SK-N-SH (cell line): ENCODE data around the gene PDE8A. TPM values are rescaled to one million over a fixed set of nuclear protein-coding genes. Genes with fewer than 3 reads are reported as not detected.

Experiments
- CTCF ChIA-PET: fragments of 300-600, 350-600 bp; formaldehyde crosslinking; extraction: SDS; loops from one replicate; lab custom pipeline; 2021; lab: Yijun Ruan, JAX
- POLR2A ChIA-PET: fragments of 350-600 bp; sonication (Branson Sonifier 250); formaldehyde crosslinking; extraction: SDS; loops from one replicate; lab custom pipeline; 2020; ENCODE audit warnings: antibody characterized with exemption, inconsistent platforms; lab: Yijun Ruan, JAX
- DNase-seq: peaks from one replicate; pipeline ENCODE4 v3.0.0; 2012
- H2AFZ ChIP-seq: fragments of 200-600 bp; sonication (generic); 2 replicates; pipeline ENCODE4 v1.8.1; 2016; ENCODE audit warnings: antibody characterized with exemption, mild to moderate bottlenecking, low read depth
- H3F3A ChIP-seq: fragments of 200-600 bp; sonication (generic); replicated peaks from 2 replicates; pipeline ENCODE3; 2016; ENCODE audit warnings: antibody characterized with exemption, mild to moderate bottlenecking; ENCODE audit not compliant: insufficient read depth
- H3K27ac ChIP-seq, 2 experiments: fragments of 200-500 bp in 1 of 2; fragments of 200-600 bp in 1 of 2; sonication (Bioruptor generic) in 1 of 2; sonication (generic), shearing (Covaris generic) in 1 of 2; 2 replicates each; pipeline versions ENCODE4 v1.5.1 to v1.6.1; 2014 to 2016; ENCODE audit warnings: low read depth in 2 of 2, inconsistent platforms in 1 of 2, low read length in 1 of 2, mild to moderate bottlenecking in 1 of 2, mixed read lengths in 1 of 2
- H3K27me3 ChIP-seq: fragments of 200-600 bp; sonication (generic), shearing (Covaris generic); 2 replicates; pipeline ENCODE4 v1.6.1; 2016; ENCODE audit warnings: mixed run types; ENCODE audit not compliant: insufficient read depth
- H3K36me3 ChIP-seq, 2 experiments: fragments of 200-500 bp in 1 of 2; fragments of 200-600 bp in 1 of 2; sonication (Bioruptor generic) in 1 of 2; sonication (generic) in 1 of 2; replicated peaks in 1 of 2; 2 replicates each; pipeline versions ENCODE3 to v1.5.1; 2014 to 2016; ENCODE audit warnings: low read length in 1 of 2, mild to moderate bottlenecking in 1 of 2; ENCODE audit not compliant: insufficient read depth in 2 of 2, control insufficient read depth in 1 of 2
- H3K4me1 ChIP-seq, 2 experiments: fragments of 200-500 bp in 1 of 2; fragments of 200-600 bp in 1 of 2; sonication (Bioruptor generic) in 1 of 2; sonication (generic), shearing (Covaris generic) in 1 of 2; 2 replicates each; pipeline versions ENCODE4 v1.5.1 to v1.6.1; 2014 to 2016; ENCODE audit warnings: low read depth in 1 of 2, low read length in 1 of 2, mixed run types in 1 of 2; ENCODE audit not compliant: insufficient read depth in 2 of 2, control insufficient read depth in 1 of 2
- H3K4me2 ChIP-seq: fragments of 200-600 bp; sonication (generic), shearing (Covaris generic); 2 replicates; pipeline ENCODE4 v1.6.1; 2017; ENCODE audit warnings: mixed run types
- H3K4me3 ChIP-seq, 2 experiments: fragments of 200-500 bp in 1 of 2; fragments of 200-600 bp in 1 of 2; sonication (Bioruptor generic) in 1 of 2; sonication (generic), shearing (Covaris generic) in 1 of 2; 2 replicates each; pipeline versions ENCODE4 v1.5.1 to v1.8.1; 2014 to 2016; ENCODE audit warnings: low read depth in 2 of 2, inconsistent platforms in 1 of 2, low read length in 1 of 2, mild to moderate bottlenecking in 1 of 2, mixed read lengths in 1 of 2, moderate library complexity in 1 of 2
- H3K79me2 ChIP-seq: fragments of 200-600 bp; sonication (generic); 2 replicates; pipeline ENCODE4 v1.8.1; 2017; ENCODE audit warnings: mild to moderate bottlenecking; ENCODE audit not compliant: insufficient read depth
- H3K9ac ChIP-seq: fragments of 200-600 bp; sonication (generic); 2 replicates; pipeline ENCODE4 v1.6.1; 2017; ENCODE audit warnings: mixed run types
- H3K9me2 ChIP-seq: fragments of 200-600 bp; sonication (generic); 2 replicates; pipeline ENCODE4 v1.6.1; 2017; ENCODE audit warnings: mixed run types
- H3K9me3 ChIP-seq: fragments of 200-600 bp; sonication (generic); 2 replicates; pipeline ENCODE4 v1.6.1; 2017; ENCODE audit warnings: mixed run types, mild to moderate bottlenecking, moderate library complexity
- H4K20me1 ChIP-seq: fragments of 200-600 bp; sonication (generic); 2 replicates; pipeline ENCODE4 v1.6.1; 2017; ENCODE audit warnings: mild to moderate bottlenecking, mixed run types; ENCODE audit not compliant: insufficient read depth
- FOXM1 ChIP-seq: IDR thresholded peaks from 2 replicates; pipeline ENCODE4 v1.4.0; 2012; ENCODE audit warnings: low read depth, mild to moderate bottlenecking
- GABPA ChIP-seq: IDR thresholded peaks from 2 replicates; pipeline ENCODE4 v1.4.0; 2012; ENCODE audit warnings: low read depth, mild to moderate bottlenecking
- GATA2 ChIP-seq: sonication (generic); formaldehyde crosslinking; IDR thresholded peaks from 2 replicates; pipeline ENCODE4 v1.5.0; 2020; ENCODE audit warnings: mild to moderate bottlenecking, missing genetic modification reagents
- JUND ChIP-seq: IDR thresholded peaks from 2 replicates; pipeline ENCODE4 v1.4.0; 2012
- MEF2A ChIP-seq: IDR thresholded peaks from 2 replicates; pipeline ENCODE4 v1.4.0; 2012; ENCODE audit warnings: low read depth, borderline replicate concordance
- NFIC ChIP-seq: IDR thresholded peaks from 2 replicates; pipeline ENCODE4 v1.4.0; 2012; ENCODE audit warnings: borderline replicate concordance
- NRF1 ChIP-seq: IDR thresholded peaks from 2 replicates; pipeline ENCODE4 v1.6.1; 2012; ENCODE audit warnings: low read depth, mild to moderate bottlenecking, low read length
- PBX3 ChIP-seq: IDR thresholded peaks from 2 replicates; pipeline ENCODE4; 2012
- POLR2AphosphoS5 ChIP-seq: IDR thresholded peaks from 2 replicates; pipeline ENCODE4 v1.6.1; 2012; ENCODE audit warnings: low read depth, low read length
- WGBS: methylation state at CpG from one replicate; pipeline ENCODE4 v1.1.6; 2017; ENCODE audit warnings: low lambda C conversion rate; 5-methylcytosine and 5-hydroxymethylcytosine counted together
- polyA plus RNA-seq, 3 experiments: library from polyadenylated mRNA; depleted of rRNA; stranded (reverse); fragments of >200 nt; gene quantifications; 2 replicates each; pipeline ENCODE4 v1.2.3, GENCODE V29; 2012
- TF ChIP-seq, protein P1 (sequence below): IDR thresholded peaks from 2 replicates; pipeline ENCODE4 v1.6.1; 2012; ENCODE audit warnings: mild to moderate bottlenecking, low read depth, low read length, moderate library complexity
- TF ChIP-seq, protein P2 (sequence below): IDR thresholded peaks from 2 replicates; pipeline ENCODE4 v1.4.0; 2012; ENCODE audit warnings: low read depth, borderline replicate concordance

Gene PDE8A
- polyA plus RNA-seq, 1 of the 3 experiments (the other 2 are of a cell fraction): 13.4 TPM

DNA sequence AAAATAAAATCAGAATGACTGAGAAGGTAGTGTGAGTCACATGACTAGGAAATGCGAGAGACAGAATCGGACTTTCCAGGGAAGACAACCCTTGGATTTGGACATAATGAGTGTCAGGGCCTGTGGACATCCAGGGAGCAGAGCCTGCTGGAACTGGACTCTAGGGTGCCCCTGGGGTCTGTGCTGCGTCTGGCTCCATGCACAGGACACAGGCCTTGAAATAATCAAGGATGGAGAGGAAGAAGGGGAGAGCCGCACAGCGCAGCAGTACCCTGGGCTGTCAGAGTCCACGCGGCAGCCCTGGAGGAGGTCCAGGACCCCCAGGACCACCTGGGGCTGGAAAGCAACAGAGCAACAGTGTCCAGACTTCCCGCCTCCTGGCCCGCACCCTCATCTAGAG is 173.7 kb downstream of the PDE8A start:
- Histone ChIP-seq H2AFZ (no peak overlapping the region), H4K20me1 (no peaks in the 10 kb centered on the region), H3K27me3 (no peaks in the 10 kb centered on the region), H3F3A (no peaks in the 10 kb centered on the region), H3K4me1 (no peaks in the 10 kb centered on the region; a peak in 1 of 4 replicates), H3K4me2 (no peak overlapping the region), H3K9me3 (0 out of 2 replicates have a peak, but pooled peaks cover 3% of the 10 kb centered on the region), H3K4me3 (no peak overlapping the region), H3K27ac (no peak overlapping the region), H3K9ac (no peak overlapping the region), H3K9me2 (no peaks in the 10 kb centered on the region), H3K79me2 (no peaks in the 10 kb centered on the region), H3K36me3 (no peaks in the 10 kb centered on the region)
- 77% methylated on average over 9 of the region's 9 CpGs for WGBS
- ChIA-PET CTCF (interaction anchor here (0.7 to 1.2 kb wide), 2 partner anchors 13 to 626 kb away, joined by 3 to 5 read pairs; no protein-coding TSS in a partner anchor), POLR2A (no interaction called here)
- peak; percentile 28 for DNase-seq
- TF ChIP-seq JUND (no peak), MEF2A (no peak), GABPA (no peak), GATA2 (no peak), NFIC (no peak), NRF1 (no peak), POLR2AphosphoS5 (no peak)
- TF ChIP-seq, protein P1, sequence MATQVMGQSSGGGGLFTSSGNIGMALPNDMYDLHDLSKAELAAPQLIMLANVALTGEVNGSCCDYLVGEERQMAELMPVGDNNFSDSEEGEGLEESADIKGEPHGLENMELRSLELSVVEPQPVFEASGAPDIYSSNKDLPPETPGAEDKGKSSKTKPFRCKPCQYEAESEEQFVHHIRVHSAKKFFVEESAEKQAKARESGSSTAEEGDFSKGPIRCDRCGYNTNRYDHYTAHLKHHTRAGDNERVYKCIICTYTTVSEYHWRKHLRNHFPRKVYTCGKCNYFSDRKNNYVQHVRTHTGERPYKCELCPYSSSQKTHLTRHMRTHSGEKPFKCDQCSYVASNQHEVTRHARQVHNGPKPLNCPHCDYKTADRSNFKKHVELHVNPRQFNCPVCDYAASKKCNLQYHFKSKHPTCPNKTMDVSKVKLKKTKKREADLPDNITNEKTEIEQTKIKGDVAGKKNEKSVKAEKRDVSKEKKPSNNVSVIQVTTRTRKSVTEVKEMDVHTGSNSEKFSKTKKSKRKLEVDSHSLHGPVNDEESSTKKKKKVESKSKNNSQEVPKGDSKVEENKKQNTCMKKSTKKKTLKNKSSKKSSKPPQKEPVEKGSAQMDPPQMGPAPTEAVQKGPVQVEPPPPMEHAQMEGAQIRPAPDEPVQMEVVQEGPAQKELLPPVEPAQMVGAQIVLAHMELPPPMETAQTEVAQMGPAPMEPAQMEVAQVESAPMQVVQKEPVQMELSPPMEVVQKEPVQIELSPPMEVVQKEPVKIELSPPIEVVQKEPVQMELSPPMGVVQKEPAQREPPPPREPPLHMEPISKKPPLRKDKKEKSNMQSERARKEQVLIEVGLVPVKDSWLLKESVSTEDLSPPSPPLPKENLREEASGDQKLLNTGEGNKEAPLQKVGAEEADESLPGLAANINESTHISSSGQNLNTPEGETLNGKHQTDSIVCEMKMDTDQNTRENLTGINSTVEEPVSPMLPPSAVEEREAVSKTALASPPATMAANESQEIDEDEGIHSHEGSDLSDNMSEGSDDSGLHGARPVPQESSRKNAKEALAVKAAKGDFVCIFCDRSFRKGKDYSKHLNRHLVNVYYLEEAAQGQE: no peak

DNA sequence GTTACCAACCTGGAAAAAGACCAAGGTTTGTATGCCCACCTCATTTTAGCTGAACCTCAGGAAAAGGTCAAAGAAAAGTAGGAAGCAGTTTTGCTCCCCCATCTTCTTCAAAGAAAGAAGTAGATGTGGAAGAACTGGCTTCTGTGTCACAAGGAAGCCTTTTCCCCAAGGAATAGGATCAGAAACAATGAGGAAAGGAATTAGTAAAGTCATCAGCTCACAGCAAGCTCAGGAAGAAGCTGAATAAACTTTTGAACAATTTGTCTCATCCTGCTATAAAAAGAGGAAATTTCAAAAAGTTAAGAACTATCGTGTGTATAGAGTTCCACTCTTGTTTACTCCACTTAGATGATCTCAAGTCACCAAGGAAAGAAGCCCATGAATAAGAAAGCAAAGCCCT is 174.2 kb downstream of the PDE8A start:
- no peak overlapping the region for H3K4me3 ChIP-seq
- no peaks in the 10 kb centered on the region for H4K20me1 ChIP-seq
- H3F3A ChIP-seq: no peaks in the 10 kb centered on the region
- ChIA-PET POLR2A (no interaction called here), CTCF (interaction anchor here (1.2 kb wide), 1 partner anchor 13 kb away, joined by 5 read pairs; no protein-coding TSS in a partner anchor)
- no peak for DNase-seq
- WGBS: 76% methylated on average over 1 of the region's 1 CpG
- H3K9ac ChIP-seq: no peak overlapping the region
- H3K27ac ChIP-seq: no peak overlapping the region
- H3K9me2 ChIP-seq: no peaks in the 10 kb centered on the region
- no peaks in the 10 kb centered on the region for H3K36me3 ChIP-seq
- H3K9me3 ChIP-seq: 0 out of 2 replicates have a peak, but pooled peaks cover 3% of the 10 kb centered on the region
- no peak for TF ChIP-seq PBX3
- no peak for TF ChIP-seq GABPA
- TF ChIP-seq, protein P2, sequence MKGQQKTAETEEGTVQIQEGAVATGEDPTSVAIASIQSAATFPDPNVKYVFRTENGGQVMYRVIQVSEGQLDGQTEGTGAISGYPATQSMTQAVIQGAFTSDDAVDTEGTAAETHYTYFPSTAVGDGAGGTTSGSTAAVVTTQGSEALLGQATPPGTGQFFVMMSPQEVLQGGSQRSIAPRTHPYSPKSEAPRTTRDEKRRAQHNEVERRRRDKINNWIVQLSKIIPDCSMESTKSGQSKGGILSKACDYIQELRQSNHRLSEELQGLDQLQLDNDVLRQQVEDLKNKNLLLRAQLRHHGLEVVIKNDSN: no peak
- TF ChIP-seq FOXM1: no peak
- no peak overlapping the region for H3K4me2 ChIP-seq
- no peaks in the 10 kb centered on the region for H3K79me2 ChIP-seq
- no peaks in the 10 kb centered on the region for H3K27me3 ChIP-seq
- no peaks in the 10 kb centered on the region; a peak in 1 of 4 replicates for H3K4me1 ChIP-seq
- H2AFZ ChIP-seq: no peak overlapping the region
